Nephron (organoid): ENCODE measurements around the gene MRTFA.

Source experiments
- H3K27ac Mint-ChIP-seq, 3 experiments: 2 replicates each; pipeline ENCODE4 v1.8.0; 2020; ENCODE audit warnings: mixed read lengths in 3 of 3, mild to moderate bottlenecking in 2 of 3, moderate library complexity in 1 of 3
- H3K27me3 Mint-ChIP-seq: 2 replicates; pipeline ENCODE4 v1.8.0; 2021; ENCODE audit warnings: low read depth, mild to moderate bottlenecking, moderate library complexity, mixed read lengths
- H3K36me3 Mint-ChIP-seq: 2 replicates; pipeline ENCODE4 v1.8.0; 2020; ENCODE audit warnings: low read depth, mixed read lengths
- H3K4me1 Mint-ChIP-seq: 2 replicates; pipeline ENCODE4 v1.8.0; 2020; ENCODE audit warnings: mixed read lengths
- H3K4me3 Mint-ChIP-seq, 3 experiments: 2 replicates each; pipeline ENCODE4 v1.8.0; 2020; ENCODE audit warnings: mild to moderate bottlenecking in 3 of 3, mixed read lengths in 3 of 3, moderate library complexity in 2 of 3
- H3K9me3 Mint-ChIP-seq: 2 replicates; pipeline ENCODE4 v1.8.0; 2020; ENCODE audit warnings: mixed read lengths
- CTCF ChIP-seq, 3 experiments: fragments of 200-600 bp; sonication (generic); IDR thresholded peaks; one replicate each; pipeline ENCODE4 v1.5.0; 2021; ENCODE audit warnings: antibody characterized with exemption in 3 of 3; ENCODE audit not compliant: unreplicated experiment in 3 of 3

MRTFA gene

GRCh38 chr22:40405178-40406062, 231.1 kb downstream of the MRTFA start:
- Mint-ChIP-seq H3K9me3 (no peaks in the 10 kb centered on the region), H3K4me3 (no peak overlapping the region), H3K27me3 (peaks cover 3% of the 10 kb centered on the region), H3K36me3 (peaks cover 37% of the 10 kb centered on the region), H3K27ac (no peak overlapping the region), H3K4me1 (peaks cover 17% of the 10 kb centered on the region)
- TF ChIP-seq CTCF (IDR thresholded peaks at IDR 0.05; ENCODE audit: unreplicated experiment in 3 of 3) = no peak

DNA sequence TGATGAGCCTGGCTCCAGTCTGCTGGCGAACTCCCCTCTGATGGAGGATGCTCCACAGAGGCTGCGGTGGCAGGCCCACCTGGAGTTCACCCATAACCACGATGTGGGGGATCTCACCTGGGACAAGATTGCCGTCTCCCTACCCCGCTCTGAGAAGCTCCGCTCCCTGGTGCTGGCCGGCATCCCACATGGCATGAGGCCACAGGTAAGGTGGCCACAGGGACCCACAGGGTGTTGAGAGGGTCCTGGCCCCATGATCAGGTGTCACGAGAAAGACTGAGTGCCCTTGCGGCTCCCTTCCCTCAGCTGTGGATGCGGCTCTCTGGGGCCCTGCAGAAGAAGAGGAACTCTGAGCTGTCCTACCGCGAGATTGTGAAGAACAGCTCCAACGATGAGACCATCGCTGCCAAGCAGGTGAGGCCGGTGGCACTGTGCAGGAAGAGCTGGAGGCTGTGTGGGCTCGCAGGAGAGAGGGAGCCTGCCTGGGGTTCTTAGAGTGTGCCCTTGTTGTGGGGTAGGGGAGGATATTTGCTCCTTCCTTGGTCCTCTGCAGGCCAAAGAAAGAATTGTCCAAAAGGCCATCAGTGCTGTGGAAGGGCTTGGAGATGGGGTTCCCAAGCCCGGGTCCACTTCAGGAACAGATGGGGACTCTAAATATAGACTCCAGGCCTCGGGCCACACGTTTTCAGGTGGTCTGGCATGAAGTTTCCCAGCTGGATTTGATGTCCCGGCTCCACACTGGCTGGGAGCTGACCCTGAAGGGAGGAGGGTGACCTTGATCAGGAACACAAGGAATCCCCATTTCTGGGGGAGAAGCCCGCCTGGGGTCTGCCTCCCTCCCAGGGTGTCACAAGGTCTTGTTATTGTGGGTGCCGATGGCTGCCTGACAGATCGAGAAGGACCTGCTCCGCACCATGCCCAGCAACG, 232.0 kb downstream of the MRTFA start:
- Mint-ChIP-seq H3K27me3 (peaks cover 3% of the 10 kb centered on the region), H3K4me3 (no peak overlapping the region), H3K9me3 (no peaks in the 10 kb centered on the region), H3K27ac (no peak overlapping the region), H3K36me3 (peaks cover 37% of the 10 kb centered on the region), H3K4me1 (peaks cover 23% of the 10 kb centered on the region)
- TF ChIP-seq CTCF (IDR thresholded peaks at IDR 0.05; ENCODE audit: unreplicated experiment in 3 of 3) = no peak

GRCh38 chr22:40403651-40404050, 232.9 kb downstream of the MRTFA start:
- no peak overlapping the region for H3K4me3 Mint-ChIP-seq
- H3K4me1 Mint-ChIP-seq = peaks cover 26% of the 10 kb centered on the region
- H3K27ac Mint-ChIP-seq = peak overlapping the region in 2 of 3 experiments; percentile 47 to 74
- TF ChIP-seq CTCF (IDR thresholded peaks at IDR 0.05; ENCODE audit: unreplicated experiment in 3 of 3) = no peak
- peaks cover 37% of the 10 kb centered on the region for H3K36me3 Mint-ChIP-seq
- H3K9me3 Mint-ChIP-seq = no peaks in the 10 kb centered on the region
- H3K27me3 Mint-ChIP-seq = peaks cover 3% of the 10 kb centered on the region

- Mint-ChIP-seq H3K27me3 (peaks cover 3% of the 10 kb centered on the region), H3K4me1 (peaks cover 31% of the 10 kb centered on the region), H3K4me3 (no peak overlapping the region), H3K27ac (peak overlapping the region in 2 of 3 experiments; percentile 24 to 74), H3K9me3 (no peaks in the 10 kb centered on the region), H3K36me3 (peaks cover 37% of the 10 kb centered on the region)
- no peak for TF ChIP-seq CTCF (IDR thresholded peaks at IDR 0.05; ENCODE audit: unreplicated experiment in 3 of 3)
Measured at GRCh38 chr22:40403141-40403540, 233.4 kb downstream of the MRTFA start.

- Mint-ChIP-seq H3K4me1 (peaks cover 42% of the 10 kb centered on the region), H3K4me3 (no peak overlapping the region), H3K27me3 (peaks cover 3% of the 10 kb centered on the region), H3K36me3 (peaks cover 34% of the 10 kb centered on the region), H3K9me3 (no peaks in the 10 kb centered on the region), H3K27ac (no peak overlapping the region)
- no peak for TF ChIP-seq CTCF (IDR thresholded peaks at IDR 0.05; ENCODE audit: unreplicated experiment in 3 of 3)
Measured at GRCh38 chr22:40401981-40402406, 234.5 kb downstream of the MRTFA start.
